Memory B cell (primary cell): Measurements from ENCODE around the gene TNRC18.
"Not testable (repeated sequence)": the region's sequence is repeated elsewhere in the genome, so short reads cannot be mapped to it uniquely, and the experiment has no call there.

Experiments
- ATAC-seq: fragments of 150-1000 bp; cut with Tn5 transposase; 2 replicates; pipeline ENCODE4 v1.10.0; 2021; ENCODE audit warnings: low read depth, mild to moderate bottlenecking, moderate library complexity
- DNase-seq, 2 donors: peaks; one replicate each; pipeline ENCODE4 v3.0.0; 2022; ENCODE audit warnings: low spot score in 2 of 2
- H3K27ac Mint-ChIP-seq: one replicate; pipeline ENCODE4 v1.8.0; 2022; ENCODE audit warnings: mild to moderate bottlenecking, moderate library complexity, mixed read lengths
- H3K27me3 Mint-ChIP-seq: one replicate; pipeline ENCODE4 v1.8.0; 2022; ENCODE audit warnings: mixed read lengths
- H3K36me3 Mint-ChIP-seq: one replicate; pipeline ENCODE4 v1.8.0; 2022; ENCODE audit warnings: mild to moderate bottlenecking, mixed read lengths
- H3K4me1 Mint-ChIP-seq: one replicate; pipeline ENCODE4 v1.8.0; 2022; ENCODE audit warnings: mixed read lengths
- H3K4me3 Mint-ChIP-seq: one replicate; pipeline ENCODE4 v1.8.0; 2022; ENCODE audit warnings: mild to moderate bottlenecking, moderate library complexity, mixed read lengths
- H3K9me3 Mint-ChIP-seq: one replicate; pipeline ENCODE4 v1.8.0; 2022; ENCODE audit warnings: mixed read lengths

The TNRC18 gene

GRCh38 chr7:5267829-5268228, 155.8 kb downstream of the TNRC18 start:
- H3K4me3 Mint-ChIP-seq, H3K4me1 Mint-ChIP-seq, H3K9me3 Mint-ChIP-seq, ATAC-seq, DNase-seq, H3K27ac Mint-ChIP-seq, H3K36me3 Mint-ChIP-seq: not testable (repeated sequence)
- H3K27me3 Mint-ChIP-seq = peaks cover 11% of the 10 kb centered on the region

- Mint-ChIP-seq H3K9me3 (no peaks in the 10 kb centered on the region), H3K4me1 (no peaks in the 10 kb centered on the region), H3K27me3 (peaks cover 9% of the 10 kb centered on the region), H3K4me3 (no peak overlapping the region), H3K27ac (no peak overlapping the region), H3K36me3 (peaks cover 2% of the 10 kb centered on the region)
- ATAC-seq (no peak), DNase-seq (no peak)
Observed at GRCh38 chr7:5266191-5267028, 157.2 kb downstream of the TNRC18 start.

- H3K27ac Mint-ChIP-seq = no peak overlapping the region
- H3K4me1 Mint-ChIP-seq = no peaks in the 10 kb centered on the region
- peaks cover 2% of the 10 kb centered on the region for H3K36me3 Mint-ChIP-seq
- H3K27me3 Mint-ChIP-seq = peaks cover 9% of the 10 kb centered on the region
- H3K9me3 Mint-ChIP-seq = no peaks in the 10 kb centered on the region
- no peak for DNase-seq
- no peak overlapping the region for H3K4me3 Mint-ChIP-seq
- no peak for ATAC-seq
Observed at GRCh38 chr7:5265320-5266190, 158.1 kb downstream of the TNRC18 start.

- not testable (repeated sequence) for DNase-seq, H3K9me3 Mint-ChIP-seq, H3K27ac Mint-ChIP-seq, ATAC-seq, H3K4me3 Mint-ChIP-seq, H3K4me1 Mint-ChIP-seq, H3K27me3 Mint-ChIP-seq, H3K36me3 Mint-ChIP-seq
Observed at GRCh38 chr7:5263066-5263465, 160.6 kb downstream of the TNRC18 start.

- not testable (repeated sequence) for H3K4me1 Mint-ChIP-seq, H3K27ac Mint-ChIP-seq, ATAC-seq
Observed at GRCh38 chr7:5260530-5261068, 163.0 kb downstream of the TNRC18 start.

More at GRCh38 chr7:5260530-5261068, 163.0 kb downstream of the TNRC18 start:
- not testable (repeated sequence) for H3K36me3 Mint-ChIP-seq, H3K27me3 Mint-ChIP-seq, DNase-seq, H3K9me3 Mint-ChIP-seq, H3K4me3 Mint-ChIP-seq
